ENCODE measurements around the gene ACTMAP. TPM values are rescaled to one million over a fixed set of nuclear protein-coding genes. Genes with fewer than 3 reads are reported as not detected.

Gene ACTMAP
- total and polyA plus RNA-seq, 9 of the 15 experiments (the other 6 are each of a cell fraction or from before 2014, with no cell fraction given): 1.7 to 16.6 (median 4.9) TPM

DNA sequence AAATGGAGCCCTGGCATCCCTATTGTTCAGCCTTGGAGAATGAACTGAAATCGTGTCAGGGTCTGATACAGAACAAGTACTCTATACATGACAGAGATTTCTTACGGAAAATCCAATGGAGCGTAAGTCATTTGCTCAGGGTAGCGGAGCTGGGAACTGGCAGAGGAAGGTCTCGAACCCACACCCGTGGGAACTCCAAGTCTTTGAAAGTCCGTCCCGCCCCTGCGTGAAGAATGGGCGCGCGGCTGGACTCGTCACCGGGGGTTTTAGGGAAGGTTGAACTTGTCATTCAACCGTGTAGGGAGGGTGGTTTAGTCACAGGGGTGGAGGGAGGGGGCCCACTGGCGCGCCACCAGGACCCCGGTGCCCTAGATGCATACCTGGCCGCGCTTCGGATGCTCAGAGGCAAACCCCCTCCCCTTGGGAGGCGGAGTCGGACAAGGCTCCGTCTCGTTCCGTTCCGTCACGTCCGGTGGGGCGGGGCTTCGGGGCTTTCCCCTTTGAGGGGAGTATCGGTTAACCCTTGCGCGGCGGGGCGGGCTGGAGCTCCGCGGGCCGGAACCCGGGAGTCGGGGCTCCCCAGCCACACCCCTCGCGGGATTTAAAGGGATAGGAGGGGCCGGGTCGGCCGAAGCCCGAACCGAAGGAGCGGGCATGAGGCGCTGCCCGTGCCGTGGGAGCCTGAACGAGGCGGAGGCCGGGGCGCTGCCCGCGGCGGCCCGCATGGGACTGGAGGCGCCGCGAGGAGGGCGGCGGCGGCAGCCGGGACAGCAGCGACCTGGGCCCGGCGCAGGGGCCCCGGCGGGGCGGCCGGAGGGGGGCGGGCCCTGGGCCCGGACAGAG lies 33.6 kb downstream of the ACTMAP start, which contains the start of the genes COQ8B and ITPKC (continued):
- TF ChIP-seq, protein P1, sequence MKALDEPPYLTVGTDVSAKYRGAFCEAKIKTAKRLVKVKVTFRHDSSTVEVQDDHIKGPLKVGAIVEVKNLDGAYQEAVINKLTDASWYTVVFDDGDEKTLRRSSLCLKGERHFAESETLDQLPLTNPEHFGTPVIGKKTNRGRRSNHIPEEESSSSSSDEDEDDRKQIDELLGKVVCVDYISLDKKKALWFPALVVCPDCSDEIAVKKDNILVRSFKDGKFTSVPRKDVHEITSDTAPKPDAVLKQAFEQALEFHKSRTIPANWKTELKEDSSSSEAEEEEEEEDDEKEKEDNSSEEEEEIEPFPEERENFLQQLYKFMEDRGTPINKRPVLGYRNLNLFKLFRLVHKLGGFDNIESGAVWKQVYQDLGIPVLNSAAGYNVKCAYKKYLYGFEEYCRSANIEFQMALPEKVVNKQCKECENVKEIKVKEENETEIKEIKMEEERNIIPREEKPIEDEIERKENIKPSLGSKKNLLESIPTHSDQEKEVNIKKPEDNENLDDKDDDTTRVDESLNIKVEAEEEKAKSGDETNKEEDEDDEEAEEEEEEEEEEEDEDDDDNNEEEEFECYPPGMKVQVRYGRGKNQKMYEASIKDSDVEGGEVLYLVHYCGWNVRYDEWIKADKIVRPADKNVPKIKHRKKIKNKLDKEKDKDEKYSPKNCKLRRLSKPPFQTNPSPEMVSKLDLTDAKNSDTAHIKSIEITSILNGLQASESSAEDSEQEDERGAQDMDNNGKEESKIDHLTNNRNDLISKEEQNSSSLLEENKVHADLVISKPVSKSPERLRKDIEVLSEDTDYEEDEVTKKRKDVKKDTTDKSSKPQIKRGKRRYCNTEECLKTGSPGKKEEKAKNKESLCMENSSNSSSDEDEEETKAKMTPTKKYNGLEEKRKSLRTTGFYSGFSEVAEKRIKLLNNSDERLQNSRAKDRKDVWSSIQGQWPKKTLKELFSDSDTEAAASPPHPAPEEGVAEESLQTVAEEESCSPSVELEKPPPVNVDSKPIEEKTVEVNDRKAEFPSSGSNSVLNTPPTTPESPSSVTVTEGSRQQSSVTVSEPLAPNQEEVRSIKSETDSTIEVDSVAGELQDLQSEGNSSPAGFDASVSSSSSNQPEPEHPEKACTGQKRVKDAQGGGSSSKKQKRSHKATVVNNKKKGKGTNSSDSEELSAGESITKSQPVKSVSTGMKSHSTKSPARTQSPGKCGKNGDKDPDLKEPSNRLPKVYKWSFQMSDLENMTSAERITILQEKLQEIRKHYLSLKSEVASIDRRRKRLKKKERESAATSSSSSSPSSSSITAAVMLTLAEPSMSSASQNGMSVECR (CRISPR knock-in tag; IDR thresholded peaks at IDR 0.05): peak; percentile 95
- TF ChIP-seq ZFP36 (IDR thresholded peaks at IDR 0.05; ENCODE audit: low read depth, low read length, partially characterized antibody): no peak
- TF ChIP-seq ZNF431 (CRISPR knock-in tag; IDR thresholded peaks at IDR 0.05): peak; percentile 61
- no peak for TF ChIP-seq KDM5B (IDR thresholded peaks at IDR 0.05; ENCODE audit: insufficient replicate concordance, low read depth, low read length)
- TF ChIP-seq TEAD4 (IDR thresholded peaks at IDR 0.05; ENCODE audit: low read length): no peak
- TF ChIP-seq TEAD4 (CRISPR knock-in tag; IDR thresholded peaks at IDR 0.05; ENCODE audit: borderline replicate concordance): no peak
- TF ChIP-seq PRMT5 (CRISPR knock-in tag; IDR thresholded peaks at IDR 0.05): no peak
- peak; percentile 66 for TF ChIP-seq C11orf30 (IDR thresholded peaks at IDR 0.05; ENCODE audit: low read depth)
- TF ChIP-seq, protein P2, sequence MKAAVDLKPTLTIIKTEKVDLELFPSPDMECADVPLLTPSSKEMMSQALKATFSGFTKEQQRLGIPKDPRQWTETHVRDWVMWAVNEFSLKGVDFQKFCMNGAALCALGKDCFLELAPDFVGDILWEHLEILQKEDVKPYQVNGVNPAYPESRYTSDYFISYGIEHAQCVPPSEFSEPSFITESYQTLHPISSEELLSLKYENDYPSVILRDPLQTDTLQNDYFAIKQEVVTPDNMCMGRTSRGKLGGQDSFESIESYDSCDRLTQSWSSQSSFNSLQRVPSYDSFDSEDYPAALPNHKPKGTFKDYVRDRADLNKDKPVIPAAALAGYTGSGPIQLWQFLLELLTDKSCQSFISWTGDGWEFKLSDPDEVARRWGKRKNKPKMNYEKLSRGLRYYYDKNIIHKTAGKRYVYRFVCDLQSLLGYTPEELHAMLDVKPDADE (conservative IDR thresholded peaks at IDR 0.05; ENCODE audit: control insufficient read depth, low read depth, low read length): peak; percentile 84
- no peak for TF ChIP-seq RBM15 (IDR thresholded peaks at IDR 0.05; ENCODE audit: insufficient read depth, low read length)
- TF ChIP-seq MEF2D (tag; conservative IDR thresholded peaks at IDR 0.05; ENCODE audit: low read depth): no peak
- TF ChIP-seq, protein P3, sequence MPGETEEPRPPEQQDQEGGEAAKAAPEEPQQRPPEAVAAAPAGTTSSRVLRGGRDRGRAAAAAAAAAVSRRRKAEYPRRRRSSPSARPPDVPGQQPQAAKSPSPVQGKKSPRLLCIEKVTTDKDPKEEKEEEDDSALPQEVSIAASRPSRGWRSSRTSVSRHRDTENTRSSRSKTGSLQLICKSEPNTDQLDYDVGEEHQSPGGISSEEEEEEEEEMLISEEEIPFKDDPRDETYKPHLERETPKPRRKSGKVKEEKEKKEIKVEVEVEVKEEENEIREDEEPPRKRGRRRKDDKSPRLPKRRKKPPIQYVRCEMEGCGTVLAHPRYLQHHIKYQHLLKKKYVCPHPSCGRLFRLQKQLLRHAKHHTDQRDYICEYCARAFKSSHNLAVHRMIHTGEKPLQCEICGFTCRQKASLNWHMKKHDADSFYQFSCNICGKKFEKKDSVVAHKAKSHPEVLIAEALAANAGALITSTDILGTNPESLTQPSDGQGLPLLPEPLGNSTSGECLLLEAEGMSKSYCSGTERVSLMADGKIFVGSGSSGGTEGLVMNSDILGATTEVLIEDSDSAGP (CRISPR knock-in tag; IDR thresholded peaks at IDR 0.05): 0 out of 2 replicates have a peak, but pooled peaks have one; percentile 30
- TF ChIP-seq EWSR1 (IDR thresholded peaks at IDR 0.05; ENCODE audit: borderline replicate concordance, low read depth, partially characterized antibody): no peak
- TF ChIP-seq HCFC1 (IDR thresholded peaks at IDR 0.05; ENCODE audit: low read depth, low read length): peak; percentile 30; the same call in 1 of the 2 replicates
- TF ChIP-seq ZNF589 (CRISPR knock-in tag; IDR thresholded peaks at IDR 0.05; ENCODE audit: low read depth): peak; percentile 37; the same call in 1 of the 2 replicates
- no peak for TF ChIP-seq NCOA4 (IDR thresholded peaks at IDR 0.05; ENCODE audit: partially characterized antibody)
- TF ChIP-seq NR2C2 (CRISPR knock-in tag; IDR thresholded peaks at IDR 0.05): no peak
- peak; percentile 69; the same call in 1 of the 2 replicates for TF ChIP-seq NR2C2 (tag; IDR thresholded peaks at IDR 0.05)
- no peak for TF ChIP-seq HMGN3 (IDR thresholded peaks at IDR 0.05; ENCODE audit: borderline replicate concordance, extremely low read depth, insufficient read length, low read depth, low read length)
- TF ChIP-seq MEIS2 (IDR thresholded peaks at IDR 0.05; ENCODE audit: partially characterized antibody): no peak

Measured in K562 (cell line).